Measurements from ENCODE around the gene KRT20.
A peak's percentile ranks its signal among the peaks of the same experiment; 100 is the strongest.
"Not testable (repeated sequence)": the region's sequence is repeated elsewhere in the genome, so short reads cannot be mapped to it uniquely, and the experiment has no call there.

Gene KRT20

GRCh38 chr17:40884708-40885512 lies at the start of gene KRT20:
KRT20 (minus strand) TSS chr17:40885242; CDS start chr17:40885185, 57 bp downstream.
- DNase-seq: no peak

- DNase-seq: no peak
Measured at GRCh38 chr17:40932608-40933007, 47.6 kb upstream of the KRT20 start.

- DNase-seq: peak; percentile 28
Measured at GRCh38 chr17:40931311-40931710, 46.3 kb upstream of the KRT20 start.

GRCh38 chr17:40926341-40926740 lies 41.3 kb upstream of the KRT20 start:
- no peak for DNase-seq

GRCh38 chr17:40922239-40922638 lies 37.2 kb upstream of the KRT20 start:
- peak; percentile 51 for DNase-seq

GRCh38 chr17:40921026-40921425 lies 36.0 kb upstream of the KRT20 start:
- DNase-seq: no peak

GRCh38 chr17:40917116-40917515 lies 32.1 kb upstream of the KRT20 start:
- DNase-seq: not testable (repeated sequence)

- no peak for DNase-seq
Measured at GRCh38 chr17:40916366-40916765, 31.3 kb upstream of the KRT20 start.

GRCh38 chr17:40915721-40916256 lies 30.7 kb upstream of the KRT20 start:
- peak; percentile 56 for DNase-seq

- DNase-seq: peak; percentile 97
Measured at GRCh38 chr17:40915199-40915661, 30.2 kb upstream of the KRT20 start.

- no peak for DNase-seq
Measured at GRCh38 chr17:40914075-40914855, 29.2 kb upstream of the KRT20 start.

GRCh38 chr17:40912486-40913210 lies 27.6 kb upstream of the KRT20 start:
- no peak for DNase-seq

- DNase-seq: peak; percentile 44
Measured at GRCh38 chr17:40910441-40910841, 25.4 kb upstream of the KRT20 start.

- DNase-seq: peak; percentile 50
Measured at GRCh38 chr17:40909755-40910154, 24.7 kb upstream of the KRT20 start.

GRCh38 chr17:40909351-40909750 lies 24.3 kb upstream of the KRT20 start:
- DNase-seq: peak; percentile 91

GRCh38 chr17:40906613-40907012 lies 21.6 kb upstream of the KRT20 start:
- DNase-seq: no peak

GRCh38 chr17:40905370-40905769 lies 20.3 kb upstream of the KRT20 start:
- DNase-seq: no peak

GRCh38 chr17:40903129-40903847 lies 18.2 kb upstream of the KRT20 start:
- peak; percentile 70 for DNase-seq

GRCh38 chr17:40902498-40902897 lies 17.5 kb upstream of the KRT20 start:
- no peak for DNase-seq

- DNase-seq: no peak
Measured at GRCh38 chr17:40901981-40902474, 17.0 kb upstream of the KRT20 start.

GRCh38 chr17:40900809-40901356 lies 15.8 kb upstream of the KRT20 start:
- no peak for DNase-seq
